Measurements from ENCODE around the gene SLC6A6.

GRCh38 chr3:14363379-14363778, 39.0 kb upstream of the SLC6A6 start:
- no peak for TF ChIP-seq CTCF (IDR thresholded peaks at IDR 0.05)
- TF ChIP-seq POLR2A (IDR thresholded peaks at IDR 0.05), result no peak

Measured in body of pancreas (tissue), 4 donors.